ENCODE results near the gene INPP5D.

DNA sequence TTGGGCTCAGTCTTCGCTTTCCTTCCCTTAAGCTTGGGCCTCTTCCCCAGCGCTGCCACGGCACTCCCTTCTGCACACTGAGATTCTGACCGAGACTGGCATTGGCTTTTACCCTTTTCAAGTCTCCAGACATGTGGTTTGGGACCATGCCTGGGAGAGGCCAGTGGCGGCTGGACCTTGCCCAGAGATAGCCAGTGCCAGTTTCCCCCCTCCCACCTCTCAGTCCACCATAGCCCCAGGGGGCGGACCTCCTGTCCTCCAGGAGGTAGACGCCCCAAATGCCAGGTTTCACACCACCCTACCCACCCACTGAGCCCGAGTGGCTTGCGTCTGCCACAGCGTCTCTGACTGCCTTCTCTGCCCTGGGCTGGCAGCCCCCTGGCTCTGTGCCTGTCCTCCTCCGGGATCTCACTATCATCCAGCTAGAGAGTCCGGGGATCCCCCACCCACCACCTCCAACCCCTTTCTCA lies 47.7 kb downstream of the INPP5D start:
- TF ChIP-seq, protein P1, sequence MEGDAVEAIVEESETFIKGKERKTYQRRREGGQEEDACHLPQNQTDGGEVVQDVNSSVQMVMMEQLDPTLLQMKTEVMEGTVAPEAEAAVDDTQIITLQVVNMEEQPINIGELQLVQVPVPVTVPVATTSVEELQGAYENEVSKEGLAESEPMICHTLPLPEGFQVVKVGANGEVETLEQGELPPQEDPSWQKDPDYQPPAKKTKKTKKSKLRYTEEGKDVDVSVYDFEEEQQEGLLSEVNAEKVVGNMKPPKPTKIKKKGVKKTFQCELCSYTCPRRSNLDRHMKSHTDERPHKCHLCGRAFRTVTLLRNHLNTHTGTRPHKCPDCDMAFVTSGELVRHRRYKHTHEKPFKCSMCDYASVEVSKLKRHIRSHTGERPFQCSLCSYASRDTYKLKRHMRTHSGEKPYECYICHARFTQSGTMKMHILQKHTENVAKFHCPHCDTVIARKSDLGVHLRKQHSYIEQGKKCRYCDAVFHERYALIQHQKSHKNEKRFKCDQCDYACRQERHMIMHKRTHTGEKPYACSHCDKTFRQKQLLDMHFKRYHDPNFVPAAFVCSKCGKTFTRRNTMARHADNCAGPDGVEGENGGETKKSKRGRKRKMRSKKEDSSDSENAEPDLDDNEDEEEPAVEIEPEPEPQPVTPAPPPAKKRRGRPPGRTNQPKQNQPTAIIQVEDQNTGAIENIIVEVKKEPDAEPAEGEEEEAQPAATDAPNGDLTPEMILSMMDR (IDR thresholded peaks at IDR 0.05) = no peak
- TF ChIP-seq POLR2A (IDR thresholded peaks at IDR 0.05) = no peak
- TF ChIP-seq POLR2AphosphoS5 (IDR thresholded peaks at IDR 0.05) = no peak
- no peak for TF ChIP-seq EP300 (IDR thresholded peaks at IDR 0.05)

Measured in stomach (tissue), 4 donors.